Measurements from ENCODE around the gene MYMK.

The MYMK gene

GRCh38 chr9:133489253-133490190, 35.2 kb downstream of the MYMK start:
- DNase-seq (ENCODE audit: low read depth), result no peak
- no peak overlapping the region for H3K4me3 ChIP-seq (ENCODE audit: low read depth, low read length)
- no peak for TF ChIP-seq CTCF (IDR thresholded peaks at IDR 0.05; ENCODE audit: insufficient read depth, low read depth, low read length, missing control alignments)

GRCh38 chr9:133488686-133489252, 36.0 kb downstream of the MYMK start:
- no peak overlapping the region for H3K4me3 ChIP-seq (ENCODE audit: low read depth, low read length)
- no peak for TF ChIP-seq CTCF (IDR thresholded peaks at IDR 0.05; ENCODE audit: insufficient read depth, low read depth, low read length, missing control alignments)
- DNase-seq (ENCODE audit: low read depth), result no peak

- DNase-seq (ENCODE audit: low read depth), result no peak
- no peak for TF ChIP-seq CTCF (IDR thresholded peaks at IDR 0.05; ENCODE audit: insufficient read depth, low read depth, low read length, missing control alignments)
- H3K4me3 ChIP-seq (ENCODE audit: low read depth, low read length), result no peak overlapping the region
These were observed 37.4 kb downstream of the MYMK start for GRCh38 chr9:133487331-133487725.

GRCh38 chr9:133485531-133486260, 39.1 kb downstream of the MYMK start:
- DNase-seq (ENCODE audit: low read depth), result peak; percentile 58
- no peak overlapping the region for H3K4me3 ChIP-seq (ENCODE audit: low read depth, low read length)
- peak; percentile 22 for TF ChIP-seq CTCF (IDR thresholded peaks at IDR 0.05; ENCODE audit: insufficient read depth, low read depth, low read length, missing control alignments)

- DNase-seq (ENCODE audit: low read depth), result no peak
- no peak for TF ChIP-seq CTCF (IDR thresholded peaks at IDR 0.05; ENCODE audit: insufficient read depth, low read depth, low read length, missing control alignments)
- H3K4me3 ChIP-seq (ENCODE audit: low read depth, low read length), result no peak overlapping the region
These were observed 39.9 kb downstream of the MYMK start for GRCh38 chr9:133484671-133485437.

- no peak for DNase-seq (ENCODE audit: low read depth)
- TF ChIP-seq CTCF (IDR thresholded peaks at IDR 0.05; ENCODE audit: insufficient read depth, low read depth, low read length, missing control alignments), result no peak
- H3K4me3 ChIP-seq (ENCODE audit: low read depth, low read length), result no peak overlapping the region
These were observed 41.1 kb downstream of the MYMK start for GRCh38 chr9:133483611-133484010.
